NCI-H345 treated with DMSO at 0.1 percent for 48 hours (cell line): ENCODE data around the gene PEX3.
"Not testable (repeated sequence)": the region's sequence is repeated elsewhere in the genome, so short reads cannot be mapped to it uniquely, and the experiment has no call there.

Experiments used
- DNase-seq: peaks from one replicate; lab custom pipeline; 2025; ENCODE audit not compliant: unreplicated experiment; lab: John Stamatoyannopoulos, UW

PEX3 gene

GRCh38 chr6:143506199-143506598 lies 55.6 kb downstream of the PEX3 start:
- DNase-seq, result no peak

- no peak for DNase-seq
These were observed 56.0 kb downstream of the PEX3 start for GRCh38 chr6:143506620-143507019.

DNA sequence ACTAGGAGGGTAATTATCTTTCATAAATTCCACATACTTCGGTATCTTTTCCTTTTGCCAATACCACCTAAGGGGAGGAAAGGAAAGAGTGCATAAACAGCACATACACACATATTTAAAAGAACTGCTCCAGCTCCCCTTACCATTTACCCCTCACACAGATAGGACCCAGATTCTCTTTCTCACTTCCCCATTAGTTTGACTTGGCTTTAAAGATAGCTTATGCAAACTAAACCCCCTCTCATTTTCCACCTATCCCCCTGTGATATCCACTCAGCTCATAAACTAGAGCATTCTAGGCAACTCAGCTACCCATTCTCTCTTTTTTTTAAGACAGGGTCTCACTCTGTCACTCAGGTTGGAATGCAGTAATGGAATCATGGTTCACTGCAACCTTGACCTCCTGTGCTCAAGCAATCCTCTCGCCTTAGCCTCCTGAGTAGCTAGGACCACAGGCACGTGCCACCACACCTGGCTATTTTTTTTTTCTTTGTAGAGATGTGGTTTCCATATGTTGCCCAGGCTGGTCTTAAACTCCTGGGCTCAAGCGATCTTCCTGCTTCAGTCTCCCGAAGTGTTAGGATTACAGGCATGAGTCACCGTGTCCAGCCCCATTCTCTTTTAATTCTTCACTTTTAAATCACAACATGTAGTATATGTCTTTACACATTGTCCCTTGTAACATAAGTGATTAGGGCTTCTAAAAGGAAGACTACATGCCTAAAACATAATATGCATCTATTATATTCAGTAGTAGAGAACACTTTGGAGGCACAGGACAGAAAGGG lies 56.9 kb downstream of the PEX3 start:
- DNase-seq, result no peak

DNA sequence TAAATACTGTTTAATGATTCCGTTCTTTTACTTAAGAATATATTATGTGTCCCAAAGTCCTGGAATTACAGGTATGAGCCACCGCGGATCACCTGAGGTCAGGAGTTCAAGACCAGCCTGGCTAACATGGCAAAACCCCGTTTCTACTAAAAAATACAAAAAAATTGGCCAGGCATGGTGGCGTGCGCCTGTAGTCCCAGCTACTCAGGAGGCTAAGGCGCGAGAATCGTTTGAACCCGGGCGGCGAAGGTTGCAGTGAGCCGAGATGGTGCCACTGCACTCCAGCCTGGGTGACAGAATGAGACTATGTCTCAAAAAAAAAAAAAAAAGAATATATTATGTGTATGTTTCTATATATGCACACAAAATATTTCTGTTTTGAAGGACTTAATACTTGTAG lies 59.7 kb downstream of the PEX3 start:
- not testable (repeated sequence) for DNase-seq

DNA sequence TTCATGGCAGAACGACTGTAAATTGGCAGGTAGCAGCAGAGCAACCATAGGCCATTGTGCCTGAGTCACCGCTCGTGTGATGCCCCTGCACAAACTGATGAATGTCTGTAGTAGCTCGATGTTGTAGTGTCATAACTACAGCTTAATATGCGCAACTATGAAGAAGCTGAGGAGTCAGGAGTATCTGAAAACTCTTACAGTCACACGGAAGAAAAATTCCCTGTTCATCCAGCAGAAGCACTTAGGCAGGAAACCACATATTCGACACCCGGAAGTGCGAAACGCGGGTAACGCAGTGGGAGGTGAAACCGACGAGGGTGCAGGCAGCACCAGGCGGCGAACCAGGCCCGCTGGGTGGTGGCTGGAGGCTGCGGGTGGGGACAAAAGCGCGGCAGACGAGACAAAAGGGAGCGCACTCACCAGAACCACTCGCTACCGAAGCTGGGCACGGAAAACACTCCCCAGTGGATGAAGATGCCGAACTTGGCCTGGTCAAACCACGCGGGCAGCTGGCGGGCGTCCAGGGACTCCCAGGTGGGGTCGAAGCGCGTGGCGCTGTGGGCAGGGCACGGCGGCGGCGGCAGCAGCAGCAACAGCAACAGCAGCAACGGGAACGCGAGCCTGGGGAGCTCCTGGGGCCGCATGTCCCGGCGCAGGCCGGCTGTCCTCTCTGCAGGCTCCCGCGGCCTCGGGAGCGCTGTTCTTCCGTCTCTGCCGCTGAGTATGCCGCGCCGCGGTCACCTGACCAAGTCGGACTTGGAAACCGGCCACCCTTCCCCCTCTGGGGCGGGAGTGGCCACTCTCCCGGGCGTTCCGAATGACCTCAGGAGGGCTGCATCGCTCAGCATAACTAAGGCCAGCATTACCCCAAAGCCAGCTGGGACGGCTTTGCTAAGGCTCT lies 60.6 kb downstream of the PEX3 start, which contains the start of gene FUCA2:
Gene FUCA2 (minus strand): TSS at position 730 of the 901 bp plus-strand sequence. CDS start 86 bp downstream, at position 644.
- DNase-seq, result no peak

DNA sequence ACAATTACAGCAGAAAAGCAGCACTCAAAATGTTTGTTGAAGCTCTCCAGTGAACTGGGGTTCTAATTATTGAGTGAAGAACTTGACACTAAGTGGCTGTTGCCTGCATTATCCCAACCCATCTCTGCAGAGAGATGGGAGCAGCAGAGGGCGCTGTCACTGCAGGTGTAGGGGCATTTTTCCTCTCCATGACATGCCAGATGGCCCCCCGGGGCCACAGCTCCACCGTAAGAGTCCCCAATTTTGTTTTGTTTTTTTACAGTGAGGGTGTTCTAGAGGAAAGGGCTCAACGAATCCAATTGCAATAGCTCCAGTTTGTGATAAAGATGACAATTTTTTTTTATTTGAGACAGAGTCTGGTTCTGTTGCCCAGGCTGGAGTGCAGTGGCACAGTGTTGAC lies 62.8 kb downstream of the PEX3 start:
- DNase-seq, result peak; percentile 90

GRCh38 chr6:143515061-143515760 lies 64.6 kb downstream of the PEX3 start:
- DNase-seq, result no peak

GRCh38 chr6:143515766-143516355 lies 65.3 kb downstream of the PEX3 start:
- DNase-seq, result no peak

GRCh38 chr6:143516690-143517446 lies 66.3 kb downstream of the PEX3 start:
- no peak for DNase-seq

GRCh38 chr6:143517447-143517773 lies 66.8 kb downstream of the PEX3 start:
- DNase-seq, result no peak

GRCh38 chr6:143522039-143522600 lies 71.5 kb downstream of the PEX3 start:
- no peak for DNase-seq

DNA sequence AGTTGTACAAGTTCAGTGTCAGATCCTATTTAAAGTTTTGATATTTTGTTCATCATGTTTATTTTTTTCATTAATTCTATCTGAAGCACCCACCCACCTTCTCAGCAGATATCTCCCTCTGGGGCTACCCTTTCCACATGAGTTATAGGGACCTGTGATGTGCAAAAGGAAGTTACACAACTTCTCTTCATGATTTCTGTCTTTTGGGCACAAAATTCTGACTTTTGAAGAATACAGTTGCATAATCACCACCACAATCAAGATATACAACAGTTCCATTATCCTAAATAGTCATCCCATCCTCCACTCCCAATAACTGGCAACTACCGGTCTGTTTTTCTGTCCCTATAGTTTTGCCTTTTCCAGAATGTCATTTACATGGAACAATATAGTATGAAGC lies 74.8 kb downstream of the PEX3 start:
- no peak for DNase-seq

- DNase-seq, result no peak
These were observed 77.1 kb downstream of the PEX3 start for GRCh38 chr6:143527677-143528076.

DNA sequence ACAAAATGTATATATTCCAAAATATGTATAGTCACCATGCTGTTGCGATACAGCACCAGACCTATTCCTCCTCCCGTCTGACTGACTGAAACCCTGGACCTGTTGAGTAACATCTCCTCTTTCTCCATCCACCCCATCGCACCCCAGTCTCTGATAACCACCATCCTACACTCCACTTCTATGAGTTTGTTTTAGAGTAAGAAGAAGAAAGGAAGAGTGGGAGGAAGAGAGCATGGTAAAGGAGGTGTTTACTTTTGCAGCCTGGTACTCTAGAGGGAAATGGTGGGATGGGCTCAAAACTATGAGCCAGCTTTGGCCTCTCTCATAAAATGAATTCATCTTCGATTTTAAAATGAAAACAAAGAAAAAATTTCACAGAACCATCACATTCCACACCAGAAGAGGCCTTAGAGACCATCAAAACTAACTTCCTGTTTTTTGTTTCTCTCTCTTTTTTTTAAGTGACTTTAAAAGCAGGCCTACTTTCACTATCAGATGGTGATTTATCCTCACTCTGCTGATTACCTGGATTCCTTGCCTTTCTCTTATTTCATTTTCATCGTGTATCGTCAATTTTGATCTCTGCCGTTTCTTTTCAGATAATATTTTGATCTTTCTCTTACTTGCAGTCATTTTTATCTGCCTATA lies 77.7 kb downstream of the PEX3 start:
- DNase-seq, result no peak

- no peak for DNase-seq
These were observed 78.5 kb downstream of the PEX3 start for GRCh38 chr6:143529095-143529494.

DNA sequence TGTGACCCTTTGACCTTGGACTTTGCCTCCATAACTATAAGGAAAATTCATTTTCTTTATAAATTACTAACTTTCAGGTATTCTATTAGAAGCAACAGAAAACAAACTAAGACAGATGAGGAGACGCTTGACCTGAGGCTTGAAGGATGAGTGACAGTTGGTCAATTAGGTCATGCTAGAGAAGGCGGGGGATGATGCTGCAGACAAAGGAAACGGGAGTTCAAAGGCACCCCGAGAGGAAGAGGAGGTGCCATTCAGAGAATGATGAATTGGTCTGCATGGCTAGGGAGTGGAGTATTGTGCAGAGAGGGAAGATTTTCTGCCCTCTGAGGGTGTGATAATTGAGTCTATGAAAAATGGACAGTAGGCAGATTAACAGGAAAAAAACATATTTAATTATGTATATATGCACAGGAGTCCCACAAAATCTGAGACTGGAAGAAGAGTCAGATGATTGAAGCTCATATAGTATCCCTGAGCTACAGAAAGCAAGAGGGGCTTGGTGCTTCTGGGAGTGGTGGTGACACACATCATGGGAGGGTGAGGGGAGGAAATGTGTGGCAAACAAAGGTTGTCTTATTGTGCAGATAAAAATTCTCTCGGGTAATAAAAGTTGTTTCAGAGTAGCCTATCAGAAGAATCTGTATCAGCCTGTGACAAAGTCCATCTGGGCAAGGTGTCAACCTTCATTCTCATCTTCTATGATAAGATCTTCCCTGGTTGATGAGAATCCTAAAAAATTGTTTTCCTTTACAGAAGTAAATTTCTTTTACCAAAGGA lies 81.3 kb downstream of the PEX3 start:
- no peak for DNase-seq

GRCh38 chr6:143535189-143535614 lies 84.6 kb downstream of the PEX3 start:
- no peak for DNase-seq

DNA sequence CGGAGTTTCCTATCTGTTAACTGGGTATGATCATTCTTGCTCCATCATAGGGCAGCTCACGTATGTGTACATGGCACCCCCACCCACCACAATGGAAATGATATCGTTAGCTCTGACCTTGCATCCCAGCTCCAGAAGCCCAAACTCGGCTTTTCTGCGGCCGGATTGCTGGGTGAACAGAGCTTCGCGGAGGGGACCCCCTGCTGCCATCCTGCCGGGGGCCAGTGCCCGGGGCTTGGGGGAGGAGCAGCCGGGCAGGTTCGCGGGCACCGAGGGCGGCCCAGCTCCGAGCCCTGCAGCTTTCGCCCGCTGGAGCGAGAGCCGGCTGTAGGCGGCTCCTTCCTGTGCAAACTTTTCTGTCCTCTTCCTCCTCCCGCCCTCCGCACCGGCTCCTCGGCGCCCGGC lies 85.9 kb downstream of the PEX3 start:
- DNase-seq, result no peak
